ENCODE results near the gene TRMT6. TPM values are rescaled to one million over a fixed set of nuclear protein-coding genes. Genes with fewer than 3 reads are reported as not detected.

The TRMT6 gene
- total RNA-seq, 2 donors from 2014 or later = 11.6 to 13.1 TPM

GRCh38 chr20:5931411-5931810 lies 18.9 kb downstream of the TRMT6 start:
- H3K4me1 ChIP-seq = no peaks in the 10 kb centered on the region
- no peaks in the 10 kb centered on the region for H3K27me3 ChIP-seq
- H3K4me3 ChIP-seq = no peak overlapping the region
- H3K9me3 ChIP-seq = no peaks in the 10 kb centered on the region
- no peak for TF ChIP-seq CTCF (IDR thresholded peaks at IDR 0.05)
- no peak for DNase-seq (ENCODE audit: low spot score)
- H3K36me3 ChIP-seq = no peaks in the 10 kb centered on the region
- no peak overlapping the region for H3K27ac ChIP-seq

DNA sequence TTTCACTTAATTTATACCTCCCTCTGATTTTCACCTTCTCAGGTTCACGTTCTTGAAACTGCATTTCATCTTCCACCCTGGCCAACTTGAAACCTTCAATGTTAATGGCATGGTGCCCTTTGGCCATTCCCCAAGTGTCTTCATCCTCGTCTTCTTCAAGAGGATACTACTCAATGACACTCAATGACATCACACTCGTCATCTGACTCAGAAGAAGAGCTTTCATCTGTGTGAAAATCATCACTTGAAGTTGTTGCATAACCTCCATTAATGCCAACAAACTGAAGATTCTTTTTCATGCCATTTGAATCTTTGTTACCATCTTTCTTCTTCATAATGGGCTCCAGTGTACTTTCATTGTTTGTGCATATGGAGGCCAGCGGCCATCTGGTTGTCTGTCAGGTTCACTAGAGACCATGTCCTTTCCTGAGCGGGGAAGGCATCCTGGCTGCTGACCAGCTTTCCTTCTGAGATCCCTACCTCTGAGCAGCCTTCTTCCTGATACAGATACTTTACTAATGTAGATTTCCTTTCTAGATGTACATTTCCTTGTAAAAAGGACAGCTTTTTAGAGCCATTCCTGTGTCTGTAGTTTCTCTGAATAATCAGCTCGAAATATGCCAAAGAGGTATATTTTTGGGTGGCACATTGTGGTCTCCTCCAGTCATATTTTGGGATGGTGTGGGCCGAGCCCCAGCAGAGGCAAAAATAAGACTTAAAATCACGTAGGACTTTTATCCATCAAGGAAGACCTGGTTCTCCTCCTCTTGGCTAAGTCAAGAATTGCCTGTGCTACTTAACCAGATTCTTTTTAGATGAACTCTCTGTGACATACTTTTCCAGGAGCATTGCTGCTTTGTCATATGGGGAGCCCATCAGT lies 21.3 kb downstream of the TRMT6 start:
- TF ChIP-seq CTCF (IDR thresholded peaks at IDR 0.05) = no peak
- Histone ChIP-seq H3K27me3 (no peaks in the 10 kb centered on the region), H3K4me1 (no peaks in the 10 kb centered on the region), H3K9me3 (no peaks in the 10 kb centered on the region), H3K4me3 (no peak overlapping the region), H3K27ac (no peak overlapping the region), H3K36me3 (no peaks in the 10 kb centered on the region)
- no peak for DNase-seq (ENCODE audit: low spot score)

- no peaks in the 10 kb centered on the region for H3K27me3 ChIP-seq
- H3K36me3 ChIP-seq = no peaks in the 10 kb centered on the region
- H3K4me1 ChIP-seq = no peaks in the 10 kb centered on the region
- no peak for TF ChIP-seq CTCF (IDR thresholded peaks at IDR 0.05)
- no peak overlapping the region for H3K27ac ChIP-seq
- DNase-seq (ENCODE audit: low spot score) = no peak
- no peaks in the 10 kb centered on the region for H3K9me3 ChIP-seq
- no peak overlapping the region for H3K4me3 ChIP-seq
Measured at GRCh38 chr20:5927749-5928462, 22.4 kb downstream of the TRMT6 start.

- Histone ChIP-seq H3K4me1 (no peaks in the 10 kb centered on the region), H3K36me3 (no peaks in the 10 kb centered on the region), H3K27me3 (no peaks in the 10 kb centered on the region), H3K4me3 (no peak overlapping the region), H3K9me3 (no peaks in the 10 kb centered on the region), H3K27ac (no peak overlapping the region)
- DNase-seq (ENCODE audit: low spot score) = no peak
- TF ChIP-seq CTCF (IDR thresholded peaks at IDR 0.05) = no peak
Measured at GRCh38 chr20:5925551-5925950, 24.8 kb downstream of the TRMT6 start.

GRCh38 chr20:5923493-5923892 lies 26.8 kb downstream of the TRMT6 start:
- no peak for TF ChIP-seq CTCF (IDR thresholded peaks at IDR 0.05)

More at GRCh38 chr20:5923493-5923892, 26.8 kb downstream of the TRMT6 start:
- Histone ChIP-seq H3K27me3 (no peaks in the 10 kb centered on the region), H3K9me3 (no peaks in the 10 kb centered on the region), H3K36me3 (no peaks in the 10 kb centered on the region), H3K4me3 (no peak overlapping the region), H3K4me1 (no peaks in the 10 kb centered on the region), H3K27ac (no peak overlapping the region)
- no peak for DNase-seq (ENCODE audit: low spot score)

Data from right atrium auricular region (tissue), 2 donors.